Stimulated activated CD4-positive, alpha-beta T cell treated with anti-CD3 and anti-CD28 coated beads, TNF-alpha, amount 100 ng/mL, for 48 hours (primary cell): ENCODE data around the gene SCARB1.

ENCODE experiments used
- DNase-seq, 3 donors: peaks; one replicate each; pipeline ENCODE4 v3.0.0-alpha.2; 2020; ENCODE audit warnings: low read depth in 3 of 3

Gene SCARB1

DNA sequence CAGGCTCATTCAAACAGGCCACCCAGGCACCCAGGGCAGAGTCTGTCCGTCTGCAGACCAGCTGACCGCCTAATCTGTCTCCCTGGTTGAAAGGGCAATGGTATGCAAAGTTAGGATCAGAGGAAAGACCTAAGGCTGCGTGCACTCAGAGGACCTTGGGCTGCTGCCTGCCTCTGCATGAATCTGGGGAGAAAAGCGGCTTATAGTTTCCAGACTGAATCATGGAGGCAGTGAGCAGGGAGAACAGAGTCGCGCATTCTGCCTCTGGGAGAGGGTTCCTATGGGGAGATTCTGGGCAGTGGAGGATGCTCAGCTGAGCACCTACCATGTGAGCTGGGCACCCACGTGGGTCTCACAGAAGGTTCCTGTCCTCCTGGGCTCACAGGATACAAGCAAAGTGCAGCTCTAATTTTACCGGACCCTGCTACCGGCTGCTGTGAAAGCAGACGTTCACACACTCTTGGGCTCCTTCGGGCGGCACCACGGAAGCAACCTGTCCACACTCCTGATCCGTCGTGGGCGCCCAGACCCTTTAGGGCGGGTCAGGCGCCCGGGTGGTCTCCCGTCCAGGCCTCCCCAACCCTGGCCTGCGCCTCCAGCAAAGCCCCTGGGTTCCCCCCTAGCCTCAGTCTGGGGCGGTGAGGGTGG is 772 bp downstream of the SCARB1 start:
- no peak for DNase-seq

DNA sequence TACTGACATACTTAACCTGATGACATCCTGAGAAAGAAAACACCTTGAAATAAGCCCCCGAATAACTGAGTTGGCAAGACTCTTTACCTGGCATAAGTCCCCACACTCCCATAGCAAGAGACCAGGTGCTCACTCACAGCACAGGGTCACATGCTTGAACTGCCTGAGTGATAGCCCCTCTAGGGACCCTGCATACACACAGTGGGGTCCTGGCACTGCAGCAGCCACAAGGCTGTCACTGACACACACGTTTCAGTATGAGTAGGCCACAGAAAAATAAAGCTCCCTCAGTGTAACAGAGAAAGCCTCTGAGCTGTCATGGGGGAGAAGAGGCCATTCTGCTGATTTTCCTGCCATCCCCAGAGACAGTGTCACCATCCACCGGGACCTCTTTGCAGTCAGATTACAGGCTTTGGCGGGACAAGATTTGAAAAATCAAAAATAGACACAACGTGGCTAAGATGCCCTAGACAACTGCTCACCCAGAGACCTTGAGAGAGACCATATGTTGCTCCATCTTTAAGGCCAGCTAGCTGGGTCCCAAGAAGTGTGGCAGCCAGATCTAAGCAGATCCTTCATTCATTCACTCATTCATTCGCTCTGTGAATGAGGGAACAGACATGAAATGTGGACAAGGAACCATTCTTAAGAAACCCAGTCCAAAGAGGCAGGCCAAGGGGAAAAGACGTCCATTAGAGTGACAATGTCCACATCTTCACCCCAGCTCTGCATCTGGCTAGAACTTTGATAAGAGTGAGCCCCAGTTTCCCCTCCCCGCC is 1.6 kb downstream of the SCARB1 start:
- no peak for DNase-seq

- no peak for DNase-seq
Observed at GRCh38 chr12:124861492-124861891, 2.2 kb downstream of the SCARB1 start.

DNA sequence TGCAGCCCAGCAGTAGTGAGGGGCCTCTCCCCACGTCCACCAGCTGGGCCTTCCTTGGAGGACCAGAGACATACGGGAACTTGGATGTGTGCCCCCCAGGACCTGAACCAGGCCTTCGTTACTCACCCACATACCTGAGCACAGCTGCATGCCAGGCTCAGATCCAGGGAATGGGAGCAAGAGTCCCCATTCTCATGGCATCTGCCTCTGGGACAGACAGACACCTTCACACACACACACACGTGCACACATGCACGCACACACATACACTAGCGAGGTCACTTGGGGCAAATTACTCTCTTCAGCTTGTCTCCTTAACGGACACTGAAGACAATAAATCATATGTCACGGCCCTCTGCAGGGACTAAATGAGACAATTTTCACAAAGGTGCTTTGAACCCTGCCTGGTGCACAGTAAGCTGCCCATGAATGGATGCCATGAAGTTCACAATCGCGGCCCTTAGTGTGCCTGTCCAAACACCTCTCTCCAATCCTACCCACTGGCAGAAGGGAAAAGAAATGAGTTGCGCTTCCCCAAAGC is 5.7 kb downstream of the SCARB1 start:
- no peak for DNase-seq

GRCh38 chr12:124856842-124857178 is 6.9 kb downstream of the SCARB1 start:
- DNase-seq = no peak

DNA sequence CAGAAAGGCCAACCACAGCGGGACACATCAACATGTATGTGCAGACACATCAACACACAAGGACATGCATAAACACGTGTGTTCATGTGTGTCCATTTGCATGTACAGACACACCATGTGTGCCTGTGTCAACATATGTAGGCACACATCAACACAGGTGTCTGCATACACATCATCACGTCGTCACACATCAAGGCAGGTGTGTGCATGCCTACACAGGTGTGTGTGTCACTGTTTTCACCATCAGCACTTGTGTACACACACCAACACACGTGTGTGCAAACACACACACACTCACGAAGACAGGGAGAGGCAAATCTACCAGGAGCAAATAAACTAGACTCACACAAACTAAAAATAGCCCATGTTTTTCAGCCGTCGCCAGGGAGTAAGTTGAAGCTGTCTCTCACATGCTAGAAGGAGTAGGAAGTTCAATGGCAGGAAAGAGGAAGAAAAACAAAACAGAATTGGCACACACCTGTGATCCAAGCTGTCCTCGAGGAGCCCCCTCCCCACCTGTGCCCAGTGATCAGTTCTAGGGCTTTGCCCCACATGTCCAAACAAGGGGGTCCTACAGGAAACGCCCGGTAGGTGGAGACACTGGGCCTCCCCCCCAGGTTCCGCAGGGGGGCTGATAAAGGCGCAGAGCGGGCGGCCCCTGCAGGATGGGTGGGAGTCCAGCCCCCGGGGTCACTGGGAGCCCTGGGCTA is 7.4 kb downstream of the SCARB1 start:
- no peak for DNase-seq

DNA sequence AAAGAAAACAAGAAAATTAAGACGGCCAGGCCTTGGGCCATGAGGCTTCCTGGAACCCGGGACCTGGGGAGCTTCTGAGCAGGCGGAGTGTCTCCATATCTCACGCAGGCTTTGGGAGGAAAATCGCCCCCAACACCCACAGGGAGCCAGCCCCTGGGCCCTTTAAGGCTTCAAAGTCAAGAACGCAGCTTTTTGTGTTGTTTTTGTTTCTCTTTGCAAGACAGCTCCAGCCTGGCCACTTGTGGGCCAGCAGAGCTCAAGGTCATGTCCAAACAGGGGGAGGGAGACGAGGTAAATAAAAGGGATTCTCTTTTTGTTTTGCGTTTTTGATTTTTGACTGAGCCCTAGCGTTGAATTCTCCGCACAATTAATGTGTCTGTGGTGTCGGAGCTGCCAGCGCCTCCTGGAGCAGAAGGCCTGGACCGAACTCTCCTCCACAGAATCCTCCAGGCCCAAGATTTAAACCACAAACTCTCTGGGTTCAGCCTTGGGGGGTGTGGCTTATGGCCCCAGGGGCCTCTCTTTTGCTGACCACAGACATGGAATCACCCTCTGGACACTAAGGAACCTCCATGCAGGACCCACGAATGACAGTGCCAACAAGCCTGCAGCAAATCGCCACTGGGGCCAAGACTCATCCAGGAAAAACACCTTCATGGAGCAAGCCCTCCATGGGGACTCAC is 8.2 kb downstream of the SCARB1 start:
- DNase-seq = no peak

DNA sequence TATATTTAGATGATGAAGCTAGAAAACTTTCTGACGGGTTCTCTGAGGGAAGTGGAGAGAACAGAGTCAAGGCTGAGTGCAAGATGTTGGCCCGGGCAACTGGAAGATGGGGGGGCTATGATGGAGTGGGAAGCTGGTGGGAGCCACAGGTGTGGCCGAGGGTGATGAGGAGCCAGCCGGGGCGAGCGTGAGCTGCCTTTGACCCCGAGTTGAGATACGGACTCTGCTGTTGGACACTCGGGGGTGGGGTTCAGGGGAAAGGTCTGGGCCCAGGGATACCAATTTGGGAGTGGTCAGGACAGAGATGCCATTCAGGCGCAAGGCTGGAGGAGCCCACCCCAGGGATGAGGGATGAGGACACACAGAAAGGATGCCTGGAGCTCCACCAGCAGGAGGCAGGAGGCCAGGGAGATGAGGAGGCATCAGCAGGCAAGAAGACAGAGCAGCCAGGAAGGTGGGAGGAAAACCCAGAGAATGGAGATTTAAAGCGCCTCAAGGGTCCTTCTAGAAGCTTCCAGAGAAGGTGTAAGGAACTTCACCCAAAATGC is 9.0 kb downstream of the SCARB1 start:
- DNase-seq = no peak

DNA sequence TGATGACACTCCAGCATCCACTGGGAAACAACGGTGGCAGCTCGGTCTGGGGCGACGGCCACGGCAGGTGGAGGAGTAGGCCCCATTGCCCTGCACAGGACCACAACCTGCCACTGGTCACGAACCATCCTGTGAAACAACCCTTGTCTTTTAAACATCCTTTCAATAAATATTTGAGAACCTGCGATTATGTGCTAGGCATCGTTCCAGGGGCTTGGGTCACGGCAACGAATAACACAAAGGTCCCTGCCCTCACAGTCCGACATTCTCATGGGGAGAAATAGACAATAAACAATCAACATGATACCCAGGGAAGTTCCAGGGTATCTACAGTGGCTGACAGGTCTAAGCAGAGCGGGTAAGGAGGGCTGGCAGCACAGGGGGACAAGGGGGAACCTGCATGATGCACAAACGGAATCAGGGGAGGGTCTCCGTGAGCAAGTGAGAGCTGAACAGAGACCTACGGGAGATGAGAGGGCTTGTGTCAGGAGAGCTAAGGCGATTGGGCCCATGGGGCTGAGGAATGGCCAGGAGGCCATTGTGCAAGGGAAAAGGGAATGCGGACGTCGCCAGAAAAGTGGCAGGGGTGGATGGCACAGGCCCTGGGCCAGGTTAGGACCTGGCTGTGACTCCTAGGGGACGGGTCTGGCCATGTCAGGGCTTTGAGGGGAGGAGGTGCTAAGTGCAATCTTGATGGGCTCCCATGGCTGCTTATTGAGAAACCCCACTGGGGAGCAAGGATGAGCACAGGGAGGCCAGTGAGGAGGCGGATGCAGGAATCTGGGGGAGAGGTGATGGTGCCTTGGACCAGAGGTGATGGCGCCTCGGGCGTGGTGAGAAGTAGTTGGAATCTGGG is 9.7 kb downstream of the SCARB1 start:
- DNase-seq = no peak

DNA sequence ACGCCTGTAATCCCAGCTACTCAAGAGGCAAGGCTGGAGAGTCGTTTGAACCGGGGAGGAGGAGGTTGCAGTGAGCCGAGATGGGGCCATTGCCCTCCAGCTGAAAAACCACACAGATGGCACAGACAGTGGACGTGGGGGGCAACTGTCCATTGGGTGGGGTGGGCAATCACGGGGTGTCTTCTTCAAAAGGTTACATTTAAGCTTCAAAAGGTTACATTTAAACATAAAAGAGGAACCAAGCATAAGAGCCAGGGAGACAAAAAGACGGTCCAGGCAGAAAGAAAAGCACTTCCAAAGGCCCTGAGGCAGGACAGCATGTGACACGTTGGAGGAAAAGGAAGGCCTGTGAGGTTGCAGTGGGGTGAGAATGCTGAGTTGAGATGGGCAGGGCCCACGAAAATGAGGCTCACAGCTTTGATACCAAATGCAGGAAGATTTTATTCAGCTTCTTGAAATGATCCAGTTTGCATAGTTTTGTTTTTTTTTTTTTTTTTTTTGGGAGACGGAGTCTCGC is 10.7 kb downstream of the SCARB1 start:
- DNase-seq = no peak

- DNase-seq = no peak
Observed at GRCh38 chr12:124852329-124852831, 11.3 kb downstream of the SCARB1 start.

GRCh38 chr12:124851342-124851741 is 12.3 kb downstream of the SCARB1 start:
- DNase-seq = no peak

DNA sequence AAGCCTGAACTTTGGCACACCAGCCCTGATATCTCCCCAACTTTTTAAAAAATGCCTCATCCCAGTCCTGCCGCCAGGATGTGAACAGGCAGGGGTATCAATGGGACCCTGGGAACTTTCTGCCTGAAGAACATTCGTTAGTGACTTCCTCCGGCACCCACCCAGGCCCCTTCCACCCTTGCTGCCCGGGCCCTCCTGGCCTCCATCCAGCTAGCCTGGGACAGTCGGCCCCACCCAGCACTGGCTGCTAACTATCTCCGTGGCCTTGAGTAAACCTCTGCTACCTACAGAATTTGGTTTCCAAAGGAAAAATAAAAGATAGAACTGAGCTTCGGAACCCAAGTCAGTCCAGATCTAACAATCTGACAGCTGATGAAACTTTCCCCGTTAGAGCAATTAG is 14.3 kb downstream of the SCARB1 start:
- no peak for DNase-seq

- DNase-seq = no peak
Observed at GRCh38 chr12:124848621-124849380, 14.9 kb downstream of the SCARB1 start.

DNA sequence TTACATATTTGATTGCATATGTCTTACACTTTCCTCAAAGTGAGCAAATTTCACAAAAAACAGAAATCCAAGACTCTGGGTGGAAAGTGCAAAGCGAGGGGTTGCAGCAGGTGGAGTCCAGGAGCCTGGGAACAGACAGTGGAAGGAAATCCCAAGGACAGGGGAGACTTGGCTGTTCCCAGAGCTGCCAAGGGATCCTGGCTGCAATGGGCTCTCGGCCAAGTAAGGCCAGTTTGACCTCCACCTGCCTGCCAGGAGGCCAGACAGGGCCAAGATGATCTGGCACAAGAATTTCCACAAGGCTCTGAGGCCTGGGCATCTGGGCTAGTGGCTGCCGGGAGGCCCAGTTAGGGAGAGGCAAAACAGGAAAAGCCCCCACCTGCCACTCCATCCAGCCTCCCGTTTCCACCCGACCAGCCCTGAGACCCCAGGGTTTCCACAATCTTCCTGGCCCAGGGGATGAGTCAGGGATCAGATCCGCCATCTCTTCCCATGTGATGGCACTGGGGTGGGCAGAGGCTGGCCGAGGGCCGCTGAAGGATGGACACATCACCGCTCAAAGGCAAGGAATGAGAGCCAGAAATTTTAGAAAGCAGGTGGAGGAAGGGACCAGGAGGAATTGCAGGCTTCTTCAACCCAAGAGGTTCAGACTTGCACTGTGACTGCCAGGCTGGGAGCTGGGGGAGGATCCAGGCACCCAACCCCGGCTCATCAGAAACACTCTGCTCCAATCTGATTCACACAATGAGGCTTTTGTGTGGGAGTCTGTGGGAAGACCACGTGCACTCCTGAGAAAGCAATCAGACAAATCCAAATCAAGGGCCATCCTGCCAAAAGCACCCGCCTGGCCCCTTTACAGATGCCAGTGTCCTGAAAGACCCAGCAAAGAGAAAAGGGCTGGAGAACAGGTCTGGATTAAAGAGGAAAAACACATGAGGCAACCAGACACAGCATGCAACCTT is 16.3 kb downstream of the SCARB1 start:
- no peak for DNase-seq

- no peak for DNase-seq
Observed at GRCh38 chr12:124844411-124845397, 19.0 kb downstream of the SCARB1 start.

GRCh38 chr12:124842800-124843510 is 20.7 kb downstream of the SCARB1 start:
- no peak for DNase-seq
